ENCODE data around the gene ALOX15B.

The ALOX15B gene

GRCh38 chr17:8072729-8073461 lies 34.0 kb downstream of the ALOX15B start:
- Mint-ChIP-seq H3K27ac (no peak overlapping the region), H3K9me3 (peaks cover 2% of the 10 kb centered on the region), H3K36me3 (ENCODE audit: low read depth) (no peaks in the 10 kb centered on the region), H3K27me3 (ENCODE audit: low read depth) (peaks cover 100% of the 10 kb centered on the region), H3K4me3 (peak overlapping the region; percentile 61 to 63 (median 63)), H3K4me1 (peaks cover 24% of the 10 kb centered on the region)
- TF ChIP-seq CTCF (IDR thresholded peaks at IDR 0.05; ENCODE audit: unreplicated experiment in 3 of 3) = no peak

GRCh38 chr17:8073627-8074484 lies 35.0 kb downstream of the ALOX15B start:
- H3K27ac Mint-ChIP-seq = no peak overlapping the region
- H3K36me3 Mint-ChIP-seq (ENCODE audit: low read depth) = no peaks in the 10 kb centered on the region
- H3K9me3 Mint-ChIP-seq = peaks cover 2% of the 10 kb centered on the region
- H3K4me3 Mint-ChIP-seq = peak overlapping the region; percentile 62 to 70 (median 64)
- TF ChIP-seq CTCF (IDR thresholded peaks at IDR 0.05; ENCODE audit: unreplicated experiment in 3 of 3) = peak; percentile 81 to 85 (median 83)
- H3K4me1 Mint-ChIP-seq = peaks cover 24% of the 10 kb centered on the region
- H3K27me3 Mint-ChIP-seq (ENCODE audit: low read depth) = peaks cover 98% of the 10 kb centered on the region

GRCh38 chr17:8074554-8074953 lies 35.7 kb downstream of the ALOX15B start:
- peaks cover 2% of the 10 kb centered on the region for H3K9me3 Mint-ChIP-seq
- no peak overlapping the region for H3K27ac Mint-ChIP-seq
- H3K27me3 Mint-ChIP-seq (ENCODE audit: low read depth) = peaks cover 98% of the 10 kb centered on the region
- no peak for TF ChIP-seq CTCF (IDR thresholded peaks at IDR 0.05; ENCODE audit: unreplicated experiment in 3 of 3)
- H3K4me1 Mint-ChIP-seq = peaks cover 24% of the 10 kb centered on the region
- H3K36me3 Mint-ChIP-seq (ENCODE audit: low read depth) = no peaks in the 10 kb centered on the region
- H3K4me3 Mint-ChIP-seq = no peak overlapping the region

- no peak for TF ChIP-seq CTCF (IDR thresholded peaks at IDR 0.05; ENCODE audit: unreplicated experiment in 3 of 3)
- no peak overlapping the region for H3K27ac Mint-ChIP-seq
- no peaks in the 10 kb centered on the region for H3K36me3 Mint-ChIP-seq (ENCODE audit: low read depth)
- H3K9me3 Mint-ChIP-seq = peaks cover 2% of the 10 kb centered on the region
- H3K4me3 Mint-ChIP-seq = no peak overlapping the region
- H3K27me3 Mint-ChIP-seq (ENCODE audit: low read depth) = peaks cover 98% of the 10 kb centered on the region
- peaks cover 24% of the 10 kb centered on the region for H3K4me1 Mint-ChIP-seq
Measured at GRCh38 chr17:8075081-8075480, 36.2 kb downstream of the ALOX15B start.

GRCh38 chr17:8075574-8076342 lies 36.9 kb downstream of the ALOX15B start:
- no peak for TF ChIP-seq CTCF (IDR thresholded peaks at IDR 0.05; ENCODE audit: unreplicated experiment in 3 of 3)
- Mint-ChIP-seq H3K4me3 (no peak overlapping the region), H3K27ac (no peak overlapping the region), H3K27me3 (ENCODE audit: low read depth) (peaks cover 98% of the 10 kb centered on the region), H3K36me3 (ENCODE audit: low read depth) (no peaks in the 10 kb centered on the region), H3K9me3 (peaks cover 2% of the 10 kb centered on the region), H3K4me1 (peaks cover 24% of the 10 kb centered on the region)
